Small intestine (tissue), 7 donors: ENCODE results near the gene OTOG. TPM values are rescaled to one million over a fixed set of nuclear protein-coding genes. Genes with fewer than 3 reads are reported as not detected.
A peak's percentile ranks its signal among the peaks of the same experiment; 100 is the strongest.

Source experiments
- DNase-seq, 2 donors: peaks; one replicate each; pipeline versions ENCODE4 v3.0.0 to v3.0.0-alpha.2; 2013
- FAIRE-seq: peaks from 2 replicates; lab custom pipeline; 2012; peaks lifted over from hg19 to GRCh38; lab: Jason Lieb, UNC
- H3K27ac ChIP-seq, 3 donors: one replicate each; pipeline ENCODE4 v1.5.1; 2013; ENCODE audit warnings: low read length in 2 of 3, mild to moderate bottlenecking in 2 of 3, control low read depth in 1 of 3, inconsistent platforms in 1 of 3, low read depth in 1 of 3, moderate library complexity in 1 of 3
- H3K27me3 ChIP-seq, 3 donors: one replicate each; pipeline ENCODE4 v1.6.1; 2013; ENCODE audit warnings: low read length in 3 of 3, inconsistent platforms in 1 of 3; ENCODE audit not compliant: control insufficient read depth in 3 of 3, insufficient read depth in 3 of 3
- H3K36me3 ChIP-seq, 3 donors: one replicate each; pipeline ENCODE4 v1.6.1; 2013; ENCODE audit warnings: low read length in 3 of 3, inconsistent platforms in 1 of 3, low read depth in 1 of 3, mild to moderate bottlenecking in 1 of 3, moderate library complexity in 1 of 3; ENCODE audit not compliant: control insufficient read depth in 3 of 3, insufficient read depth in 2 of 3
- H3K4me1 ChIP-seq, 3 donors: one replicate each; pipeline ENCODE4 v1.6.1; 2013; ENCODE audit warnings: low read length in 2 of 3, inconsistent platforms in 1 of 3, low read depth in 1 of 3, mild to moderate bottlenecking in 1 of 3, moderate library complexity in 1 of 3; ENCODE audit not compliant: control insufficient read depth in 3 of 3, insufficient read depth in 2 of 3
- H3K4me3 ChIP-seq, 3 donors: one replicate each; pipeline ENCODE4 v1.5.1; 2013; ENCODE audit warnings: low read length in 3 of 3, control low read depth in 1 of 3, inconsistent platforms in 1 of 3, low read depth in 1 of 3, mild to moderate bottlenecking in 1 of 3, moderate library complexity in 1 of 3
- H3K9me3 ChIP-seq, 2 donors: one replicate each; pipeline ENCODE4 v1.6.1; 2013; ENCODE audit warnings: low read depth in 1 of 2, low read length in 1 of 2; ENCODE audit not compliant: control insufficient read depth in 2 of 2, insufficient read depth in 1 of 2
- WGBS, 3 donors: extraction: QIAGEN DNeasy Blood & Tissue Kit; methylation state at CpG; one replicate each; pipeline ENCODE4 v1.1.7; 2013; 5-methylcytosine and 5-hydroxymethylcytosine counted together
- polyA plus RNA-seq, 4 donors: library from polyadenylated mRNA; stranded (reverse) in 3 of 4; unstranded in 1 of 4; fragments of 200-250 nt in 3 of 4; fragments of 120-200 nt in 1 of 4; gene quantifications; one replicate each; pipeline versions ENCODE4 v1.2.1 to v1.2.3, GENCODE V29; 2013
- donor health status: healthy with polysubstance abuse.
- donor health status: control.
- donor health status: control.
- donor health status: Bipolar disorder and iron deficiency.
- donor health status: healthy.

The OTOG gene
- polyA plus RNA-seq, 4 donors, result 0.04 TPM; not detected in 2

GRCh38 chr11:17563231-17563646 lies 16.2 kb downstream of the OTOG start:
- Histone ChIP-seq H3K4me1 (no peaks in the 10 kb centered on the region), H3K4me3 (no peak overlapping the region), H3K27ac (no peak overlapping the region), H3K9me3 (no peaks in the 10 kb centered on the region), H3K27me3 (no peaks in the 10 kb centered on the region), H3K36me3 (no peaks in the 10 kb centered on the region)
- DNase-seq, result no peak
- no peak for FAIRE-seq

- FAIRE-seq (no peak), DNase-seq (no peak)
- no peaks in the 10 kb centered on the region for H3K4me1 ChIP-seq
- H3K27me3 ChIP-seq, result no peaks in the 10 kb centered on the region
- H3K4me3 ChIP-seq, result no peak overlapping the region
- no peak overlapping the region for H3K27ac ChIP-seq
- H3K9me3 ChIP-seq, result no peaks in the 10 kb centered on the region
- WGBS, 3 donors, result 80 to 85% (median 80%) methylated on average over 4 of the region's 4 CpGs
- H3K36me3 ChIP-seq, result no peaks in the 10 kb centered on the region
Observed at GRCh38 chr11:17563961-17564686, 17.1 kb downstream of the OTOG start.

- Histone ChIP-seq H3K9me3 (no peaks in the 10 kb centered on the region), H3K4me1 (no peaks in the 10 kb centered on the region), H3K27ac (no peak overlapping the region), H3K36me3 (no peaks in the 10 kb centered on the region), H3K4me3 (no peak overlapping the region), H3K27me3 (no peaks in the 10 kb centered on the region)
- no peak for DNase-seq
- no peak for FAIRE-seq
- 48 to 54% (median 50%) methylated on average over 2 of the region's 2 CpGs for WGBS, 3 donors
Observed at GRCh38 chr11:17564687-17565042, 17.6 kb downstream of the OTOG start.

GRCh38 chr11:17568944-17569343 lies 21.9 kb downstream of the OTOG start:
- Histone ChIP-seq H3K27ac (no peak overlapping the region), H3K27me3 (no peaks in the 10 kb centered on the region), H3K36me3 (no peaks in the 10 kb centered on the region), H3K4me3 (no peak overlapping the region), H3K9me3 (no peaks in the 10 kb centered on the region), H3K4me1 (no peaks in the 10 kb centered on the region)
- no peak for FAIRE-seq
- DNase-seq, result no peak
- 80 to 91% (median 85%) methylated on average over 4 of the region's 4 CpGs for WGBS, 3 donors

GRCh38 chr11:17570034-17570433 lies 23.0 kb downstream of the OTOG start:
- DNase-seq (no peak), FAIRE-seq (no peak)
- WGBS, 3 donors, result 80 to 86% (median 81%) methylated on average over 23 of the region's 23 CpGs
- no peak overlapping the region for H3K27ac ChIP-seq
- no peaks in the 10 kb centered on the region for H3K36me3 ChIP-seq
- H3K4me1 ChIP-seq, result no peaks in the 10 kb centered on the region
- no peak overlapping the region for H3K4me3 ChIP-seq
- H3K9me3 ChIP-seq, result no peaks in the 10 kb centered on the region
- no peaks in the 10 kb centered on the region for H3K27me3 ChIP-seq

GRCh38 chr11:17571431-17572358 lies 24.6 kb downstream of the OTOG start:
- H3K27ac ChIP-seq, result no peak overlapping the region
- no peak overlapping the region for H3K4me3 ChIP-seq
- DNase-seq (no peak), FAIRE-seq (no peak)
- H3K27me3 ChIP-seq, result no peaks in the 10 kb centered on the region
- H3K36me3 ChIP-seq, result no peaks in the 10 kb centered on the region
- H3K4me1 ChIP-seq, result no peaks in the 10 kb centered on the region
- 81 to 84% (median 82%) methylated on average over 14 of the region's 14 CpGs for WGBS, 3 donors
- no peaks in the 10 kb centered on the region for H3K9me3 ChIP-seq

GRCh38 chr11:17572359-17572690 lies 25.3 kb downstream of the OTOG start:
- no peaks in the 10 kb centered on the region for H3K36me3 ChIP-seq
- FAIRE-seq (no peak), DNase-seq (peak in 1 of 2 donors; percentile 43)
- WGBS, 3 donors, result 21 to 39% (median 36%) methylated on average over 1 to 3 of the region's 3 CpGs
- H3K27ac ChIP-seq, result no peak overlapping the region
- no peaks in the 10 kb centered on the region for H3K9me3 ChIP-seq
- H3K4me3 ChIP-seq, result no peak overlapping the region
- H3K27me3 ChIP-seq, result no peaks in the 10 kb centered on the region
- H3K4me1 ChIP-seq, result no peaks in the 10 kb centered on the region

- Histone ChIP-seq H3K36me3 (no peaks in the 10 kb centered on the region), H3K4me1 (no peaks in the 10 kb centered on the region), H3K27me3 (no peaks in the 10 kb centered on the region), H3K4me3 (no peak overlapping the region), H3K27ac (no peak overlapping the region), H3K9me3 (no peaks in the 10 kb centered on the region)
- DNase-seq (peak in 1 of 2 donors; percentile 11), FAIRE-seq (no peak)
- WGBS, 3 donors, result 82 to 88% (median 85%) methylated on average over 20 of the region's 20 CpGs
Observed at GRCh38 chr11:17572791-17573460, 25.9 kb downstream of the OTOG start.
